ENCODE results near the gene RIMBP2. TPM values are rescaled to one million over a fixed set of nuclear protein-coding genes. Genes with fewer than 3 reads are reported as not detected.

Gene RIMBP2
- total RNA-seq, 4 donors from 2014 or later: 1.5 to 5.3 (median 2.7) TPM

DNA sequence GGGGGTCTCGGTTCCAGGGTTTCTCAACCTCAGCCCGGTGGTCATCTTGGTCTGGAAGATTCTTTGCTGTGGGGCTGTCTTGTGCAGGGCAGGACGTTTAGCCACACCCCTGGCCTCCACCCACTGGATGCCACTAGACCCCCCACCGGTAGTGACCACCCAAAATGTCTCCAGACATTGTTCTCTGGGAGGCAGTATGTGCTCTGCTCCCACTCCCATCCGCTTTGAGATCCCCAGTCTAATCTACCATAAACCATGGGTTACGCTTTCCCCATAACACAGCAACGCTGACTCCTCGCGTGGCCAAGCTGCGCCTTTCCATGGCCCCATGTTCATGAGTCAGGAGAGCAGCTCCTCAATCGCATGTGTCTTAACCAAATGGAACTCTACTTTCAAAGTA, 155.8 kb downstream of the RIMBP2 start:
- no peak for DNase-seq (ENCODE audit: low spot score in 2 of 2)
- no peak overlapping the region for H3K4me3 ChIP-seq (ENCODE audit: low read depth, poor library complexity, severe bottlenecking)
- TF ChIP-seq CTCF (IDR thresholded peaks at IDR 0.05) (no peak), POLR2A (IDR thresholded peaks at IDR 0.05) (no peak)
- WGBS, 2 donors: 89 to 93% methylated on average over 11 of the region's 11 CpGs
- intact Hi-C loops (cut with DNase I; ENCODE audit: low total_unique reads): no loop called here

- no peak for DNase-seq (ENCODE audit: low spot score in 2 of 2)
- no peak for TF ChIP-seq POLR2A (IDR thresholded peaks at IDR 0.05)
- TF ChIP-seq CTCF (IDR thresholded peaks at IDR 0.05): no peak
- intact Hi-C loops (cut with DNase I; ENCODE audit: low total_unique reads): no loop called here
- no peak overlapping the region for H3K4me3 ChIP-seq (ENCODE audit: low read depth, poor library complexity, severe bottlenecking)
- 90% methylated on average over 7 of the region's 7 CpGs for WGBS, 2 donors
Measured at GRCh38 chr12:130559806-130560205, 156.3 kb downstream of the RIMBP2 start.

DNA sequence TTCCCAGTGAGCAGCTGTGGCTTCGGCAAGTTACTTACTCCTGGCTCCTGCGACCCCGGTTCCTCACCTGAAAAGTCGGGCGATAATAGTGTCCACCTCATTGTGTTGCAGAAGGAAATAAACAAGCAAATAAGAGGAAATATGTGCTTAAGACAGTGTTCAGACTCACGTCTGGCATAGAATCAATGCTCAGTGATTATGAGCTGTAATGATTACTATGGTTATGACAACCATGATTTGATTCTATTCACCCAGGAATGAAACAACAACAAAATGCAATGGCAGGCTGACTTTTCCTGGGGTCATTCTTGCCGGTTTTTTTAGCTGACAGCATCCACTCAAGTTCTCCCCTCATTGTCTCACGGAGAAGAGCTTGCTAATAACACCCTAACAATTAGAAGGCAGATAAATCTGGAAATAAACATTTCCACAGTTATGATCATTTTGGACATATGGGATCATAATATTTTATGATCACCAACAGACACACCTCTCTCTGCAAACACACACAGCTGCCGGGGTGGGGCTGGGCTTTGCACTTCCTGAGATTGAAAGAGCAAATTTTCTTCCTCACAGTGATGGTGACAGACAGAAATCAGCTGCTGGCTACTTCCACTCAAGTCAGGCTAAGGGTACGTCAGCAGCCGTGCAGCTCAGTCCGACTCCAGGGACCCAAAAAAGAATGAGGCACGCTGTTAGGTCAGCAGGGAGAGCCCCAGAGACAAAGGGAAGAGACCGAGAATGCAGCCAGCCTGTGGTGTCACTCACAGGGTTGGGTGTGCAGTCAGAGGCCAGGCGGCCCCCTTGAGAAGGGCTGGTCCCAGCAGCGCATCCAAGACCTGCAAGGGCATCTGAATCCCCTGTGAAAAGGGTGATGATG, 158.0 kb downstream of the RIMBP2 start:
- TF ChIP-seq POLR2A (IDR thresholded peaks at IDR 0.05): no peak
- TF ChIP-seq CTCF (IDR thresholded peaks at IDR 0.05): no peak
- no peak for DNase-seq (ENCODE audit: low spot score in 2 of 2)
- WGBS, 2 donors: 69 to 79% methylated on average over 16 of the region's 16 CpGs
- H3K4me3 ChIP-seq (ENCODE audit: low read depth, poor library complexity, severe bottlenecking): no peak overlapping the region
- intact Hi-C loops (cut with DNase I; ENCODE audit: low total_unique reads): no loop called here

- intact Hi-C loops (cut with DNase I; ENCODE audit: low total_unique reads): no loop called here
- DNase-seq (ENCODE audit: low spot score in 2 of 2): no peak
- TF ChIP-seq CTCF (IDR thresholded peaks at IDR 0.05): no peak
- TF ChIP-seq POLR2A (IDR thresholded peaks at IDR 0.05): no peak
- 87 to 88% methylated on average over 9 of the region's 9 CpGs for WGBS, 2 donors
- no peak overlapping the region for H3K4me3 ChIP-seq (ENCODE audit: low read depth, poor library complexity, severe bottlenecking)
Measured at GRCh38 chr12:130557201-130557600, 158.9 kb downstream of the RIMBP2 start.

DNA sequence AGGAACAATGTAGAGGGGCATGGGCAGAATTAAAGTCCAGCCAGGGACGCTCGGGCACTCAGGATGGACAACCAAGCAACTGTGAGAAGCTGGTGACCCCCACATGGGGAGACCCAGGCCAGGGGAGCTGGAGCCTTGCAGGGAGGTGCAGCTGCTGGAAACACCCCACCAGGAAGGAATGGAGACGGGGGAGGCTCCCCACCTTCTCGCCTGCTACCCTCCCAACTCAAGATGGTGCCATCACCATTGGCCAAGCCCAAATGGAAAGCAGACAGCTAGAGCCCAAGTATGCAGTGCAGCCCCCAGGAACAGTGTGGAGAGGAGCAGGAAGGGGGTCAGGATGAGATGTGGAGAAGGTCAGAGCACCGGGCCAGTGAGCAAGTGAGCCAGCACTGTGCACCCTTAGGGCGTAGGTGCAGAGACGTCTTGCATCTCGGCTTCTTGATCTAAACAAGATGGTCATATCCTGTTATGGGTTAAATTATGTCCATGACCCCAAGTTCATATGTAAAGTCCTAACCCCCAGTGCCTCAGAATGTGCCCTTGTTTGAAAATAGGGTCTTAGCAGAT, 159.5 kb downstream of the RIMBP2 start:
- no peak overlapping the region for H3K4me3 ChIP-seq (ENCODE audit: low read depth, poor library complexity, severe bottlenecking)
- intact Hi-C loops (cut with DNase I; ENCODE audit: low total_unique reads): no loop called here
- 88 to 89% methylated on average over 7 to 8 of the region's 8 CpGs for WGBS, 2 donors
- TF ChIP-seq POLR2A (IDR thresholded peaks at IDR 0.05) (no peak), CTCF (IDR thresholded peaks at IDR 0.05) (no peak)
- peak in 1 of 2 donors; percentile 60 for DNase-seq (ENCODE audit: low spot score in 2 of 2)

Data from lower leg skin (tissue), 4 donors.